MCF 10A (cell line): ENCODE data around the gene PDE1C. TPM values are rescaled to one million over a fixed set of nuclear protein-coding genes. Genes with fewer than 3 reads are reported as not detected.
A peak's percentile ranks its signal among the peaks of the same experiment; 100 is the strongest.

ENCODE experiments used
- BruUV-seq: library from RNA; stranded (reverse); fragments of 400-500 nt; replicated peaks from 2 replicates; lab custom pipeline; 2021; lab: Mats Ljungman, UMichigan
- CTCF ChIA-PET: fragments of 300-600 bp; sonication (Branson Sonifier 250); formaldehyde crosslinking; extraction: SDS; loops from one replicate; lab custom pipeline; 2021; ENCODE audit warnings: antibody characterized with exemption, inconsistent platforms; lab: Yijun Ruan, JAX
- POLR2A ChIA-PET: fragments of 300-600, 350-650 bp; sonication (Branson Sonifier 250); formaldehyde crosslinking; extraction: SDS; loops from one replicate; lab custom pipeline; 2020; ENCODE audit warnings: antibody characterized with exemption, inconsistent platforms; lab: Yijun Ruan, JAX
- DNase-seq: peaks from one replicate; pipeline ENCODE4 v3.0.0-alpha.2; 2018; ENCODE audit not compliant: unreplicated experiment
- H3K27ac Mint-ChIP-seq: one replicate; pipeline ENCODE4 v1.8.0; 2022; ENCODE audit warnings: mild to moderate bottlenecking, low read depth, mixed read lengths; ENCODE audit not compliant: unreplicated experiment
- H3K27me3 Mint-ChIP-seq: one replicate; pipeline ENCODE4 v1.8.0; 2022; ENCODE audit warnings: mixed read lengths; ENCODE audit not compliant: insufficient read depth, unreplicated experiment
- H3K36me3 Mint-ChIP-seq: one replicate; pipeline ENCODE4 v1.8.0; 2022; ENCODE audit warnings: mild to moderate bottlenecking, moderate library complexity, mixed read lengths; ENCODE audit not compliant: insufficient read depth, unreplicated experiment
- H3K4me1 Mint-ChIP-seq: one replicate; pipeline ENCODE4 v1.8.0; 2022; ENCODE audit warnings: mixed read lengths; ENCODE audit not compliant: insufficient read depth, unreplicated experiment
- H3K4me3 Mint-ChIP-seq: one replicate; pipeline ENCODE4 v1.8.0; 2022; ENCODE audit warnings: mild to moderate bottlenecking, moderate library complexity, mixed read lengths; ENCODE audit not compliant: unreplicated experiment
- H3K9me3 Mint-ChIP-seq: one replicate; pipeline ENCODE4 v1.8.0; 2022; ENCODE audit warnings: mixed read lengths; ENCODE audit not compliant: unreplicated experiment
- intact Hi-C: fragments of 100-400 bp; cut with micrococcal nuclease; formaldehyde crosslinking; loops from 2 replicates; pipeline ENCODE4 v1.14.1; 2022
- total RNA-seq: library from RNA; stranded (reverse); gene quantifications from 2 replicates; pipeline ENCODE4 v1.2.3, GENCODE V29; 2022
- TF ChIP-seq, protein P1 (sequence below): fragments of 200-600 bp; IDR thresholded peaks from one replicate; pipeline ENCODE4 v1.8.0; 2022; ENCODE audit warnings: antibody characterized with exemption, mild to moderate bottlenecking; ENCODE audit not compliant: unreplicated experiment

The PDE1C gene
- total RNA-seq, 1 experiment from 2014 or later: 0.14 TPM

DNA sequence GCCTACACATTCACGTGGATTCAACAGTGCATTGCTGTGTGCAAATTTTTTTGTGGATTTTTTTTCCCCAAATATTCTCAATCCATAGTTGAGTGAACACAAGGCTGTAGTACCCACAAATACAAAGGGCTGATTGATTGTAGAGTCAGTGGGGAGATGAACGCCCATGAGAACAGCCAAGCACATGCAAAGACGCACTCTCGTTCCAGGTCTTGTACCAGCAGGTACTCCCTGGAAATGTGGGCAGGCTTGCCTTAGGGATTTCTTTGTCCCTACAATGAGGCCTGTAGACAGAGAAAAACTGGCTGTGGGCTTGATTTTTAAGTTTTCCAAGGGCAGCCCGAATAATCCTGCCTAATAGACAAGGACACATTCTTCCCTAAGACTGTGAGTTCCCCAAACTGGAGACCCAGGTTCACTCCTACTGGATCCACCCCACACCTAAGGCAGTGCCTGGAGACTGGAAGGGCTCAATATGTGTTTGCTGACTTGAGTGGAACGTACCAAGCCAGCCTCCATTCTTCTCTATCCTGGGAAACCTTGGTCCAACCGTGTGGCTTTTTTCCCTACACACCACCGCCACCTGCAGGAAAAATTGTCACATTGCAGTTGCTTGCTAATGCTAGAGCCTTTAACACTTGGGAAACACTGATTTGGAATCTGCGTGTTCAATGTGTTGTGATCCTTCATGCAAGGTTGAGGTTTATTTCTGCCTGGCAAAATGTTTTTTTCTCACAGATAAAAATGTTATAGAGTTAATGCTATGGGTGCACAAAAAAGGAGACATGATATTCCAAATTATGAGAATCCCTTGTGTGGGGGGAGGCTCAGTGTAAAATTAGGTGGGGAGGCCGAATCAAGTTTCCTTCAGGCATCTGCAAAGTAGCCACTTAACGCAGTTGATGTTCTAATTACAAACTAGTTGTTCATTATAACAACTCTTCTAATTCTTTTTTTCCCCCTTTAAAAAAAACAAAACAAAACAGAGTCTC is 333.9 kb downstream of the PDE1C start:
- Mint-ChIP-seq H3K36me3 (no peaks in the 10 kb centered on the region), H3K27ac (no peak overlapping the region), H3K27me3 (peaks cover 24% of the 10 kb centered on the region), H3K4me3 (no peak overlapping the region), H3K4me1 (peaks cover 6% of the 10 kb centered on the region), H3K9me3 (no peaks in the 10 kb centered on the region)
- ChIA-PET POLR2A (no interaction called here), CTCF (interaction anchor here (0.6 to 3.6 kb wide), 29 partner anchors 10 to 753 kb away, joined by 3 to 26 read pairs (median 4); no protein-coding TSS in a partner anchor)
- BruUV-seq: no TSS peak
- intact Hi-C loops: loop anchor here (1.0 to 10.0 kb wide), 7 partner anchors 88 to 751 kb away; no protein-coding TSS in a partner anchor
- DNase-seq: peak; percentile 81
- TF ChIP-seq, protein P1, sequence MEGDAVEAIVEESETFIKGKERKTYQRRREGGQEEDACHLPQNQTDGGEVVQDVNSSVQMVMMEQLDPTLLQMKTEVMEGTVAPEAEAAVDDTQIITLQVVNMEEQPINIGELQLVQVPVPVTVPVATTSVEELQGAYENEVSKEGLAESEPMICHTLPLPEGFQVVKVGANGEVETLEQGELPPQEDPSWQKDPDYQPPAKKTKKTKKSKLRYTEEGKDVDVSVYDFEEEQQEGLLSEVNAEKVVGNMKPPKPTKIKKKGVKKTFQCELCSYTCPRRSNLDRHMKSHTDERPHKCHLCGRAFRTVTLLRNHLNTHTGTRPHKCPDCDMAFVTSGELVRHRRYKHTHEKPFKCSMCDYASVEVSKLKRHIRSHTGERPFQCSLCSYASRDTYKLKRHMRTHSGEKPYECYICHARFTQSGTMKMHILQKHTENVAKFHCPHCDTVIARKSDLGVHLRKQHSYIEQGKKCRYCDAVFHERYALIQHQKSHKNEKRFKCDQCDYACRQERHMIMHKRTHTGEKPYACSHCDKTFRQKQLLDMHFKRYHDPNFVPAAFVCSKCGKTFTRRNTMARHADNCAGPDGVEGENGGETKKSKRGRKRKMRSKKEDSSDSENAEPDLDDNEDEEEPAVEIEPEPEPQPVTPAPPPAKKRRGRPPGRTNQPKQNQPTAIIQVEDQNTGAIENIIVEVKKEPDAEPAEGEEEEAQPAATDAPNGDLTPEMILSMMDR: peak; percentile 86

- intact Hi-C loops: loop anchor here (10.0 kb wide), 1 partner anchor 750 kb away; no protein-coding TSS in a partner anchor
- Mint-ChIP-seq H3K4me3 (no peak overlapping the region), H3K27ac (no peak overlapping the region), H3K9me3 (no peaks in the 10 kb centered on the region), H3K36me3 (no peaks in the 10 kb centered on the region), H3K4me1 (peaks cover 6% of the 10 kb centered on the region), H3K27me3 (peaks cover 12% of the 10 kb centered on the region)
- POLR2A ChIA-PET: interaction anchor here (0.6 kb wide), 1 partner anchor 603 kb away, joined by 3 read pairs; no protein-coding TSS in a partner anchor
- peak; percentile 32 for DNase-seq
- CTCF ChIA-PET: interaction anchor here (0.7 to 3.6 kb wide), 16 partner anchors 9 to 760 kb away, joined by 3 to 20 read pairs (median 5); no protein-coding TSS in a partner anchor
- TF ChIP-seq, protein P1: no peak
- no TSS peak for BruUV-seq
Observed at GRCh38 chr7:31734456-31734855, 335.8 kb downstream of the PDE1C start.

DNA sequence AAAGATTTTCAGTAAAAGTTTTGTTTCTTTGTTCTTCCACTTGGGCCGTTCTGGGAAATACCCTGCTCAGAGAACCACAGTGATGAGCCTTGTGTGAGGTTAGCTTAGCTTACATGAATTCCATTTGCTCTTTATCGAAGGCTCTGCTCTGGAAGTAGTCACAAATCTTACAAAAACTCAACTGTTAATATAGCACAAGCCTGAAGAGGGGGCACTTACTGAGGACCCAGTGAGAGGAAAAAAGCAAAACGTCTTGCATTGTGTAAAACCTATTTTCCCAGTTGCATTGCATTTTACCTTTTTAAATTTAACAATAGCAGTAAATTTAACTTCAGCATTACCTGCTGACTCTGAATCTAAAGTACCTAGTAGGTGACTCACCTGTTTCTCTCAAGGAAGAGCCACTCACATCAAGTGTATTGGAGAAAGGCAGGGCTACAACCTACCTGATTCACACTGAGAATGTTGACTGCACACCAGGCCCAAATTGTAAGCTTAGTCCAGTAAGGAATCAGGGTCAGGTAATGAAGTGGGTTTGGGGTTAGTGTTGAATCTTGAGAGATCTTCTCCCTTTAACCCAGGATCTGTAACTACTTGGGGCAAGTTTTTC is 340.9 kb downstream of the PDE1C start:
- TF ChIP-seq, protein P1: no peak
- intact Hi-C loops: no loop called here
- Mint-ChIP-seq H3K4me1 (peaks cover 1% of the 10 kb centered on the region), H3K27ac (no peak overlapping the region), H3K4me3 (no peak overlapping the region), H3K9me3 (no peaks in the 10 kb centered on the region), H3K27me3 (no peaks in the 10 kb centered on the region), H3K36me3 (no peaks in the 10 kb centered on the region)
- ChIA-PET CTCF (interaction anchor here (0.6 to 4.4 kb wide), 7 partner anchors 15 to 627 kb away, joined by 3 to 17 read pairs (median 4); no protein-coding TSS in a partner anchor), POLR2A (no interaction called here)
- no TSS peak for BruUV-seq
- no peak for DNase-seq
